Activated naive CD4-positive, alpha-beta T cell treated with anti-CD3 and anti-CD28 coated beads, Interleukin-2, amount 50 U/mL, for 24 hours (primary cell): ENCODE measurements around the gene ITGA5.

Source experiments
- H3K27ac Mint-ChIP-seq: one replicate; pipeline ENCODE4 v1.8.0; 2021; ENCODE audit warnings: mild to moderate bottlenecking, mixed read lengths
- H3K27me3 Mint-ChIP-seq: one replicate; pipeline ENCODE4 v1.8.0; 2021; ENCODE audit warnings: mixed read lengths
- H3K36me3 Mint-ChIP-seq: one replicate; pipeline ENCODE4 v1.8.0; 2021; ENCODE audit warnings: mixed read lengths
- H3K4me1 Mint-ChIP-seq: one replicate; pipeline ENCODE4 v1.8.0; 2021; ENCODE audit warnings: mixed read lengths
- H3K4me3 Mint-ChIP-seq: one replicate; pipeline ENCODE4 v1.8.0; 2021; ENCODE audit warnings: mild to moderate bottlenecking, mixed read lengths
- H3K9me3 Mint-ChIP-seq: one replicate; pipeline ENCODE4 v1.8.0; 2021; ENCODE audit warnings: mixed read lengths

Gene ITGA5

DNA sequence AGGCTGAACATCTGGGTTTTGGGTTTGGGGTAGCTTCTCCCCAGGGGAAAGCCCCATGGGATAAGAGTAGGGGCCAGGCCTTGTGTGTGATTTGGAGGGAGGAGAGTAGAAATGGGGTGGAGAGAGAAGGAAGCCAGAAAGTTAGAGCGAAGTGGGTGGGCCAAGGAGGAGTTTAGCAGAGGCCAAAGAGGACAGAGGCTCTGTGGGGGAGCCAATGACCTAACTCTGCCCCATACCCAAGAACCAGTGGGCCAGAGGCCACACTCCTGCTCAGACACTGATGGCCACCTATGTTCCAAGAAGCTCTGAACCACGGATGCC lies 43.8 kb downstream of the ITGA5 start:
- H3K27me3 Mint-ChIP-seq = no peaks in the 10 kb centered on the region
- no peaks in the 10 kb centered on the region for H3K9me3 Mint-ChIP-seq
- no peak overlapping the region for H3K27ac Mint-ChIP-seq
- H3K36me3 Mint-ChIP-seq = no peaks in the 10 kb centered on the region
- H3K4me1 Mint-ChIP-seq = peaks cover 26% of the 10 kb centered on the region
- no peak overlapping the region for H3K4me3 Mint-ChIP-seq

DNA sequence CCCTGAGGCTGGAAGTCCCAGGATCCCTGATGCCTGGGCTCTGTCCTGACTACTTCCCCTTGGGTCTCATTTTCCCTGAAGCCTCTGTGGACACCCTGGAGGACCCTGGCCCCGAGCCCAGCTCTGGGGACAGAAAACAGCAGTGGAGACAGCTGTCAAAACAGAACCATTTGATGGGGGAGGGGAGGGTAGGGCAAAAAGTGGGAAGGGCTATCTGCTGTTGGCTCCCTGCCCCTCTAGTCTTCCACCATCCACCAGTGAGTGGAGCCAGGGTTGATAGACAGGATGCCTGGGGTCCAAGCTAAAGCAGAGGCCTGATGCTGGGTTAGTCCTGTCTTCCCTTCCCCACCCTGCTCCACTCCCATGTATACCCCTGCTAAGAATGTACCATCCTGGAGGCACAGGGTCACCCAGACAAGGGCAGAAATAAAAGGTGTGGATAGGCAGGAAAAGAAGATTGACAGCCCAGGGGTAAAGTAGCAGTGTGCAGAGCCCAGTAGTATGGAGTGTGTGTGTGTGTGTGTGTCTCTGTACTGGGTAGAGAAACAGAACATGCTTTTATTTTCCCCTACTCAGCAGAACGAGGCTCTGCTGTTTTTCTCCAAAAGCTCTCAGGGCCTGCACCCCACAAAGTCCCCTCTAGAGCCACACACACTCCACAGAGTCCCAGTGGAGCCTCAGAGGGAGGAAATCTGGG lies 44.4 kb downstream of the ITGA5 start:
- no peaks in the 10 kb centered on the region for H3K27me3 Mint-ChIP-seq
- no peaks in the 10 kb centered on the region for H3K9me3 Mint-ChIP-seq
- H3K4me1 Mint-ChIP-seq = peaks cover 24% of the 10 kb centered on the region
- no peaks in the 10 kb centered on the region for H3K36me3 Mint-ChIP-seq
- no peak overlapping the region for H3K4me3 Mint-ChIP-seq
- no peak overlapping the region for H3K27ac Mint-ChIP-seq

- Mint-ChIP-seq H3K27ac (no peak overlapping the region), H3K36me3 (no peaks in the 10 kb centered on the region), H3K9me3 (no peaks in the 10 kb centered on the region), H3K27me3 (no peaks in the 10 kb centered on the region), H3K4me1 (peaks cover 24% of the 10 kb centered on the region), H3K4me3 (no peak overlapping the region)
Observed at GRCh38 chr12:54373649-54374561, 45.2 kb downstream of the ITGA5 start.

- peak overlapping the region; percentile 12 for H3K27ac Mint-ChIP-seq
- no peaks in the 10 kb centered on the region for H3K27me3 Mint-ChIP-seq
- no peak overlapping the region for H3K4me3 Mint-ChIP-seq
- H3K9me3 Mint-ChIP-seq = no peaks in the 10 kb centered on the region
- H3K36me3 Mint-ChIP-seq = no peaks in the 10 kb centered on the region
- H3K4me1 Mint-ChIP-seq = peaks cover 36% of the 10 kb centered on the region
Observed at GRCh38 chr12:54372113-54372806, 46.8 kb downstream of the ITGA5 start.

GRCh38 chr12:54371328-54372112 lies 47.5 kb downstream of the ITGA5 start:
- Mint-ChIP-seq H3K4me3 (no peak overlapping the region), H3K27me3 (no peaks in the 10 kb centered on the region), H3K9me3 (no peaks in the 10 kb centered on the region), H3K27ac (peak overlapping the region; percentile 12), H3K4me1 (peaks cover 36% of the 10 kb centered on the region), H3K36me3 (no peaks in the 10 kb centered on the region)

GRCh38 chr12:54370171-54370730 lies 48.8 kb downstream of the ITGA5 start:
- H3K27ac Mint-ChIP-seq = no peak overlapping the region
- H3K4me1 Mint-ChIP-seq = peaks cover 36% of the 10 kb centered on the region
- H3K9me3 Mint-ChIP-seq = no peaks in the 10 kb centered on the region
- no peaks in the 10 kb centered on the region for H3K36me3 Mint-ChIP-seq
- no peak overlapping the region for H3K4me3 Mint-ChIP-seq
- H3K27me3 Mint-ChIP-seq = no peaks in the 10 kb centered on the region

DNA sequence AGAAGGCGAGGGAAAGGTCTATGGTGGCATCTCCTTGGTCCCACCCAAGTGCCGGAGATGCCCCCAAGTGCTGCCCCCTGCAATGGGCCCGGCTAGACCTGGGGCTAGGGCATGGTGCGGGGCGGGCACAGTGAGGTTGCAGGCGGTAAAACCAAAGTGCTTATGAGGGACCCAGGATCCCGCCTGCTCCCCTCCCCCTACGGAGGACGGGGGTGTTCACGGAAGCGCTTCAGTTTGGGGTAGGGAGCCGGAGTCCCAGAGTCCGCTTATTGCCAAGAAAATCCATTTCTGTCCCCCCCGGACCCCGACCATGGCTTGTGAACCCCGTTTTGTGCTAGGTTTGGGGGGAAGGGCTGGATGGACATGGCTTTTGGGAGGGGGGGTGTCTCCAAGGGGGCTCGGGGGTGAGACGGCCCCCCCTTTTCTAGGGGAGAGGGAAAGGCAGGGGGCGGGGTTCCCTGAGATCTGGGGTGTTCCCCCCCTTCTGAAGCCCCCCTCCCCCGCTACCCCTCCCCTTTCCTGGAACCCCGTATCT lies 49.4 kb downstream of the ITGA5 start:
- Mint-ChIP-seq H3K27ac (no peak overlapping the region), H3K27me3 (no peaks in the 10 kb centered on the region), H3K36me3 (no peaks in the 10 kb centered on the region), H3K4me1 (peaks cover 40% of the 10 kb centered on the region), H3K4me3 (peak overlapping the region; percentile 57), H3K9me3 (no peaks in the 10 kb centered on the region)

DNA sequence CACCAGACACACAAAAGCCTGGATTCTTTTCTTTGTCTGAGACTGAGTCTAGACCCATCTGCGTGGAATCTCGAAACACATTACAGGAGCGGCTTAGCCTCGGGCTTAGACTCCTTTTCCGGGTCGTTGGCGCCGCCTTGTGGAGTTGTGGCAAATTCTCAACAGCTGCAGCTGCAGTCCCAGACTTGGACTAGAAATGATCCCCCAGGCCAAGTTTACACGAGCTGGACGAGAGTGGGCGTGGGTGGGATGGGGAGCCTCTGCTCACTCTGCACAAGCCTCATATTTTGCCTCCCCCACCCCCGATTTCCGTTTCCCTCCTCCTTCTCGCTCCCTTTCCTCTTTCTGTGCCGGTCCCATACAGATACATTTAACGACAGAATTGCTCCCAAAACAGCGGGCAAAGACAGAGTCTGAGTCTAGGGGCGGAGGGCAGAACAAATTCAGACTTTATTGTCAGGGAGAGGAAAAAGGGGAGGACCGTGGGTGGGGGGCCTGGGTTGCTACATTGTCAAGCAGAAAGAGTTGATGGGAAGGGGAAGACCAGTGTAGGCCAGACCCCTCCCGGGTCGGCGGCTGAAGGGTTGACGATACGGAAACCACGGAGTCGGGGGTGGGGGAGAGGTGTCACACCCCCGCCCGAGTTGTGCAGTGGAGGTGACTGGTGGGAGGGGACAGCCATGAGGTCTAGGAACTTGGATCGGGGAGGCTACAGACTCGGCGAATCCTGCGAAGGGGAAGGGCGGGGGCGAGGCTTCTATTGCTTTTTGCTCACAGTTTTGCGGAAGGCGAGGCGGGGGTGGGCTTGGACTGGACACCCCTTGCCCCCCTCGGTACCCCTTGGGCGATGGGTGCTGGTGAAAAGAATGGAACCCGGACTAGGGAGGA lies 50.1 kb downstream of the ITGA5 start:
- H3K4me3 Mint-ChIP-seq = peak overlapping the region; percentile 57
- no peaks in the 10 kb centered on the region for H3K36me3 Mint-ChIP-seq
- no peak overlapping the region for H3K27ac Mint-ChIP-seq
- no peaks in the 10 kb centered on the region for H3K9me3 Mint-ChIP-seq
- peaks cover 47% of the 10 kb centered on the region for H3K4me1 Mint-ChIP-seq
- H3K27me3 Mint-ChIP-seq = no peaks in the 10 kb centered on the region

DNA sequence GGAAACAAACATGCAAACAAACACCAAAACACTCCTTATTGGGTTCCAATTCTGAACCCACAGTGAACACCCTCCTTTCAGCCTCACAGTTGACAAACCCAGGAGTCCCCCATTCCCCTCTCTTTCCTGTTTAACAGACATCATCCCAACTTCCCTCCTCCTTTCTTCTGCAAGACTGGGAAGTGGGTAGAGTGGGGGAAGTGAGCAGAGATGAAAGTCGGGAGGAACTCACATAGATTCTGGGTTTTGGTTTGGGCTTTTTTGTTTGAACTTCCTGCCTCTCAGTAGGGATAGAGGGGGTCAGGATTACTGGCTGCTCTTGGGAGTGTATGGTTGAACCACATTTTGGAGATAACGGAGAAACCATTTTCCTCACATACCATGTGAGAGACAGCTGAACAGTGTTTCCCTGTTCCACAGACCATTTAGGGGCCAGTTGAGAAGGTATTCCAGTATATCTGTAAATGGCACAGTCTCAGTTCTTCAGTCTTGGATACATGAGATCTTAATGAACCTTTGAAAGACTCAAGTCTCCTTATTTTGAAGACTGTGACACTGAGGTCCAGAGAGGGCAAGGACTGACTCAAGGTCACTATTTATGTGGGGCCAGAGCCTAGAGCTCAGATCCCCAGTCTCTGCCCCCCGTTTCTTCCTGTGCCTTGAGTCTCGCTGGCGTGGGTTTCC lies 50.9 kb downstream of the ITGA5 start:
- H3K27me3 Mint-ChIP-seq = no peaks in the 10 kb centered on the region
- no peak overlapping the region for H3K27ac Mint-ChIP-seq
- no peaks in the 10 kb centered on the region for H3K9me3 Mint-ChIP-seq
- H3K4me1 Mint-ChIP-seq = peaks cover 43% of the 10 kb centered on the region
- no peaks in the 10 kb centered on the region for H3K36me3 Mint-ChIP-seq
- H3K4me3 Mint-ChIP-seq = peak overlapping the region; percentile 57

- Mint-ChIP-seq H3K27me3 (no peaks in the 10 kb centered on the region), H3K4me1 (peaks cover 36% of the 10 kb centered on the region), H3K9me3 (no peaks in the 10 kb centered on the region), H3K36me3 (no peaks in the 10 kb centered on the region), H3K4me3 (no peak within 1 kb of the TSS), H3K27ac (peak within 1 kb of the TSS; percentile 71)
Observed at GRCh38 chr12:54364413-54364812, 54.7 kb downstream of the ITGA5 start, which contains the start of gene GPR84. Gene GPR84 (minus strand): TSS chr12:54364486. CDS start chr12:54363851, 635 bp downstream.

GRCh38 chr12:54363618-54364017 lies 55.4 kb downstream of the ITGA5 start:
- Mint-ChIP-seq H3K4me3 (no peak overlapping the region), H3K36me3 (no peaks in the 10 kb centered on the region), H3K27me3 (no peaks in the 10 kb centered on the region), H3K9me3 (no peaks in the 10 kb centered on the region), H3K27ac (no peak overlapping the region), H3K4me1 (peaks cover 29% of the 10 kb centered on the region)

- H3K9me3 Mint-ChIP-seq = no peaks in the 10 kb centered on the region
- H3K36me3 Mint-ChIP-seq = no peaks in the 10 kb centered on the region
- H3K27ac Mint-ChIP-seq = no peak overlapping the region
- no peak overlapping the region for H3K4me3 Mint-ChIP-seq
- H3K27me3 Mint-ChIP-seq = no peaks in the 10 kb centered on the region
- H3K4me1 Mint-ChIP-seq = peaks cover 23% of the 10 kb centered on the region
Observed at GRCh38 chr12:54363047-54363446, 56.0 kb downstream of the ITGA5 start.

DNA sequence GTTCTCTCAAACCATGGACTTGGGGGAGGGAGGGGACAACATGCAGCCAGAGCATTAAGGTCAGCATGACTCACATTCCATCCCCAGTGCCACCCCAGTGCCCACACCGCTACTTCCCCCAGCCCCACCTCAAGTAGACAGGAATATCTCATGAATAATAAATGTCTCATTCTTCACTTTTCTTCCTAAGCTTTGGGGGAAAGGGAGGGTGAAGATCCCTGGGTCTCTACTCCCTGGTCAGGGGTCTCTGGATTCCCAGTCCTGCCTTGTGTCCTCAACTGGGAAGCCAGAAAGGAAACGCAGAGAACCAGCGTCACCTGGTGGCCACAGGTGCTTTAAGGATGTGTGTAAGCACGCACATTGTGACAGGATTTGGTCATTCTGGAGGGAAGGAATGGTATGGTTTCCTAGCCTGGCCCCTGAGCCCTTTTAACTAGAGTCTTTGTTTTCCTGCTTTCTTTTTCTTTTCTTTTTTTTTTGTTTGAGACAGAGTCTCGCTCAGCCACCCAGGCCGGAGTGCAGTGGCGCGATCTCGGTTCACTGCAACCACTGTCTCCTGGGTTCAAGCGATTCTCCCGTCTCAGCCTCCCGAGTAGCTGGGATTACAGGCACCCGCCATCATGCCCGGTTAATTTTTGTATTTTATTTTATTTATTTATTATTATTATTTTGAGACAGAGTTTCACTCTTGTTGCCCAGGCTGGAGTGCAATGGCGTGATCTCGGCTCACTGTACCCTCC lies 58.2 kb downstream of the ITGA5 start:
- Mint-ChIP-seq H3K36me3 (no peaks in the 10 kb centered on the region), H3K4me1 (peaks cover 20% of the 10 kb centered on the region), H3K9me3 (no peaks in the 10 kb centered on the region), H3K4me3 (peak overlapping the region; percentile 31), H3K27me3 (no peaks in the 10 kb centered on the region), H3K27ac (peak overlapping the region; percentile 60)
